Progenitor cell of endocrine pancreas (in vitro differentiated cells): Measurements from ENCODE around the gene TRIM46. TPM values are rescaled to one million over a fixed set of nuclear protein-coding genes. Genes with fewer than 3 reads are reported as not detected.
A peak's percentile ranks its signal among the peaks of the same experiment; 100 is the strongest.
"Not testable (repeated sequence)": the region's sequence is repeated elsewhere in the genome, so short reads cannot be mapped to it uniquely, and the experiment has no call there.

ENCODE experiments used
- DNase-seq: peaks from one replicate; pipeline ENCODE4 v3.0.0; 2021; ENCODE audit warnings: low spot score; ENCODE audit not compliant: unreplicated experiment
- H3K27ac Mint-ChIP-seq: 2 replicates; pipeline ENCODE4 v1.8.0; 2021; ENCODE audit warnings: mild to moderate bottlenecking, moderate library complexity, mixed read lengths
- H3K27me3 Mint-ChIP-seq: 2 replicates; pipeline ENCODE4 v1.8.0; 2021; ENCODE audit warnings: mixed read lengths
- H3K36me3 Mint-ChIP-seq: 2 replicates; pipeline ENCODE4 v1.8.0; 2022; ENCODE audit warnings: mixed read lengths; ENCODE audit not compliant: insufficient read depth
- H3K4me1 Mint-ChIP-seq: 2 replicates; pipeline ENCODE4 v1.8.0; 2021; ENCODE audit warnings: low read depth, mixed read lengths
- H3K4me3 Mint-ChIP-seq: 2 replicates; pipeline ENCODE4 v1.8.0; 2021; ENCODE audit warnings: low read depth, mild to moderate bottlenecking, moderate library complexity, mixed read lengths
- H3K9me3 Mint-ChIP-seq: 2 replicates; pipeline ENCODE4 v1.8.0; 2021; ENCODE audit warnings: low read depth, mixed read lengths
- total RNA-seq: library from RNA; stranded (reverse); gene quantifications from 2 replicates; pipeline ENCODE4 v1.2.1, GENCODE V29; 2021
- TF ChIP-seq, protein P1 (sequence below): fragments of 200-600 bp; sonication (generic); IDR thresholded peaks from one replicate; pipeline ENCODE4 v1.5.0; 2021; ENCODE audit warnings: antibody characterized with exemption, mild to moderate bottlenecking; ENCODE audit not compliant: unreplicated experiment

The TRIM46 gene
- total RNA-seq, 1 donor from 2014 or later = 25.7 TPM

DNA sequence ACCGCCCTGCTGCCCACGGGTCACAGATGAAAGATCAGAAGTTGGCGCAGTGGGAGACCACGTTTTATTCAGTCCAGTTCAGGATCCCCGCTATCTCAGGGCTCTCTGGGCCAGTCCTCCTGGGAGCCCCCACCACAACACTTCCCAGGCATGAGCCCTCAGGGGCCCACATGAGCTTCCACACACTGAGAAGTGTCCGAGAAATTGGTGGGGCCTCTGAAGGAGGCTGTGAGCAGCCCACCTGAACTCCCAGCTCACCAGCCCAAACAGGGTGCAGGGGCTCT lies 12.1 kb downstream of the TRIM46 start:
- no peaks in the 10 kb centered on the region for H3K27me3 Mint-ChIP-seq
- peak overlapping the region; percentile 93 for H3K27ac Mint-ChIP-seq
- peaks cover 15% of the 10 kb centered on the region for H3K36me3 Mint-ChIP-seq
- TF ChIP-seq, protein P1, sequence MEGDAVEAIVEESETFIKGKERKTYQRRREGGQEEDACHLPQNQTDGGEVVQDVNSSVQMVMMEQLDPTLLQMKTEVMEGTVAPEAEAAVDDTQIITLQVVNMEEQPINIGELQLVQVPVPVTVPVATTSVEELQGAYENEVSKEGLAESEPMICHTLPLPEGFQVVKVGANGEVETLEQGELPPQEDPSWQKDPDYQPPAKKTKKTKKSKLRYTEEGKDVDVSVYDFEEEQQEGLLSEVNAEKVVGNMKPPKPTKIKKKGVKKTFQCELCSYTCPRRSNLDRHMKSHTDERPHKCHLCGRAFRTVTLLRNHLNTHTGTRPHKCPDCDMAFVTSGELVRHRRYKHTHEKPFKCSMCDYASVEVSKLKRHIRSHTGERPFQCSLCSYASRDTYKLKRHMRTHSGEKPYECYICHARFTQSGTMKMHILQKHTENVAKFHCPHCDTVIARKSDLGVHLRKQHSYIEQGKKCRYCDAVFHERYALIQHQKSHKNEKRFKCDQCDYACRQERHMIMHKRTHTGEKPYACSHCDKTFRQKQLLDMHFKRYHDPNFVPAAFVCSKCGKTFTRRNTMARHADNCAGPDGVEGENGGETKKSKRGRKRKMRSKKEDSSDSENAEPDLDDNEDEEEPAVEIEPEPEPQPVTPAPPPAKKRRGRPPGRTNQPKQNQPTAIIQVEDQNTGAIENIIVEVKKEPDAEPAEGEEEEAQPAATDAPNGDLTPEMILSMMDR = no peak
- no peak overlapping the region for H3K4me3 Mint-ChIP-seq
- H3K4me1 Mint-ChIP-seq = peaks cover 32% of the 10 kb centered on the region
- no peak for DNase-seq
- H3K9me3 Mint-ChIP-seq = no peaks in the 10 kb centered on the region

DNA sequence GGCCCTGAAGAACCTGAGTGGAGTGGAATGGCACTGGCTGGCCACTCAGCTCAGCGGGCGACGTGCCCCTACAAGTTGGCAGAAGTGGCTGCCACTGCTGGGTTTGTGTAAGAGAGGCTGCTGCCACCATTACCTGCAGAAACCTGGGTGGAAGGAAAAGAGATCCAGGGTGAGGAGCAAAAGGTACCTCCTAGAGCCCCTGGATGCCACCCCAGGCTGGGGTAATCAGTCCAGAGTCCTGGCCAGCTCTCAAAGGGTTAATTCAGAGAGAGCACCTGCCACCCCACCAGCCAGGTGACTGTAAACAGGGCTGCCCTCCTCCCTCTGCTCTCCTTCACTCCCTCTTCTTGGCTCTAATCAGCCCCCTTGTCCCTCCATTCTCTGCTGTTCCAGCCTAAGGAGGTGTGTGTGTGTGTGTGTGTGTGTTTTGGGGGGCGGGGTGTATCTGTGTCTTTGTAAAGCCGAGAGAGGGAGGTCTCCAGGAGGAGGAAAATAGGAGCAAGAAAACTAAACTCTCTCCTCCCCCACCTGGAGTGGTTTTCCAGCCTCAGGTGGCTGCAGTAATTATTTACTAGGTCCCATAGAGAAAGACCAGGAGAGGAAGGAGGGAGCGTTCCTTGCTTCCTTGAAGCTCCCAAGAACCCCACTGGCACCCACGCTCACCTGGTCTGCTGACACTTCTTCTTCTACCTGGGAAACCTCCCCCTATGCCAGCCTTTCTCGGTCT lies 12.6 kb downstream of the TRIM46 start:
- TF ChIP-seq, protein P1 = no peak
- peaks cover 14% of the 10 kb centered on the region for H3K36me3 Mint-ChIP-seq
- H3K4me3 Mint-ChIP-seq = peak overlapping the region; percentile 52
- peaks cover 32% of the 10 kb centered on the region for H3K4me1 Mint-ChIP-seq
- DNase-seq = no peak
- H3K27me3 Mint-ChIP-seq = no peaks in the 10 kb centered on the region
- H3K9me3 Mint-ChIP-seq = no peaks in the 10 kb centered on the region
- H3K27ac Mint-ChIP-seq = peak overlapping the region; percentile 93

DNA sequence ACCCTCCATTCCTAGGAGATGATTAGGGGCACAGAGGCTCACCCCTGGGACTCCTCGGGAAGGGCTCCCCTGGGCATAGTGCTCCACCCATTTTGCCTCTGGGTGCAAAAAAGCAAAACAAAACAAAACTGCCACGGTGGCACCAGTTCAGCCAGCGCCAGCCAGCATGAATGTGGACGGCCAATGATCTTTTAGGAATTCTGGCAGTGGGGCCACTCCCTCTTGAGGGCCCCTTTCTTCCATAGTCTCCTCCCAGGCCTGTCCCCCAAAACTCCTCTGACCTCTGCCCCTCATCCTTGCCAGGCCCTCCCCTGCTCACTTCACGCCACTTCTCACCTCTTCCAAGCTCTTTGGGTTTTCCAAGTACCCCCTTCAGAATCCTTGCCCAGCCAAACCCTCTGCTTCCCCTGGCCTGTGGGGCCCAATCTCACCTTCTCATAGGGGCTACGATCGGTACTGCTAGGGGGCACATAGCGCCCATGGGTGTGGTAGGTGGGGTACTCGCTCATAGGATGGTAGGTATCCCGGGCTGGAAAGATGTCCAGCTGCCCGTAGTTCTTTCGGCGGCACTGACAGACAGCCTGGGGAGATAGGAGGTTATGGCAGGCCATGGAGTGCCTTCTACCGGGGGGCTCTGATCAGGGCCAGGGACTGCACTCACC lies 13.3 kb downstream of the TRIM46 start:
- peaks cover 34% of the 10 kb centered on the region for H3K4me1 Mint-ChIP-seq
- no peak overlapping the region for H3K4me3 Mint-ChIP-seq
- DNase-seq = no peak
- H3K27me3 Mint-ChIP-seq = no peaks in the 10 kb centered on the region
- TF ChIP-seq, protein P1 = no peak
- H3K36me3 Mint-ChIP-seq = peaks cover 13% of the 10 kb centered on the region
- no peaks in the 10 kb centered on the region for H3K9me3 Mint-ChIP-seq
- peak overlapping the region; percentile 93 for H3K27ac Mint-ChIP-seq

DNA sequence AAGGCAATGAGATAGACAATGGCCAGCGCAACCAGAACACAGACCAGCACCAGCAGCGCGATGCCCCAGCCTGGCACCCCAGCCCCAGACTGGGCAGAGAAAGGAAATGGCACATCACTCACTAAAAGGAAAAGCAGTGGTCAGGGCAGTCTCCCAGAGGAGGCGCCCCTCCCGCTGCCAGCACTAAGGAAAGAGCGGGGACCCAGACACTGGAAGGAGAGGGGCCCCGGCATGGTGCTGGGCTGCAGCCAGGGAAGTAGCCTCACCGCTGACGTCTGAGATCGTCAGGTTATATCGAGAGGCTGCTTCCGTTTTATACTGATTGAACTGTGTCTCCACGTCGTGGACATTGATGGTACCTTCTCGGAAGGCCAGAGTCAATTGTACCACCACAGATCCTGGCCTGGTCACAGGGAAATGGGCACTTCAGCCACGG lies 13.8 kb downstream of the TRIM46 start:
- H3K27ac Mint-ChIP-seq = peak overlapping the region; percentile 93
- peaks cover 39% of the 10 kb centered on the region for H3K4me1 Mint-ChIP-seq
- TF ChIP-seq, protein P1 = no peak
- no peak overlapping the region for H3K4me3 Mint-ChIP-seq
- peaks cover 10% of the 10 kb centered on the region for H3K36me3 Mint-ChIP-seq
- no peaks in the 10 kb centered on the region for H3K27me3 Mint-ChIP-seq
- no peaks in the 10 kb centered on the region for H3K9me3 Mint-ChIP-seq
- no peak for DNase-seq

DNA sequence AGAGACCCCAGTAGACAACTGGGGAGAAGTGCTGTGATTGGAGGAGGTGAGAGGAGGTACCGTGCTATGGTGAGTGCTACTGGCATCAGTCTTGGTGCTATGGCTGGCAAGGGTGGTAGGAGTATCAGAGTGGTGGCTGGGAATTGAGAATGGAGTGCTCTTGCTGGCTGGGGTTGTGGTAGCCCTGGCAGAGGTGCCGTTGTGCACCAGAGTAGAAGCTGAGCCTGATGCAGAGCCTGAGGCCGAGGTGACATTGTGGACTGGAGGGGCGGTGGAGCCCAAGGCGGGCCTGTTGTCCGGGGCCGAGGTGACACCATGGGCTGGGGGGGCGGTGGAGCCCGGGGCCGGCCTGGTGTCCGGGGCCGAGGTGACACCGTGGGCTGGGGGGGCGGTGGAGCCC lies 14.6 kb downstream of the TRIM46 start:
- peaks cover 41% of the 10 kb centered on the region for H3K4me1 Mint-ChIP-seq
- DNase-seq = no peak
- H3K36me3 Mint-ChIP-seq = peaks cover 8% of the 10 kb centered on the region

DNA sequence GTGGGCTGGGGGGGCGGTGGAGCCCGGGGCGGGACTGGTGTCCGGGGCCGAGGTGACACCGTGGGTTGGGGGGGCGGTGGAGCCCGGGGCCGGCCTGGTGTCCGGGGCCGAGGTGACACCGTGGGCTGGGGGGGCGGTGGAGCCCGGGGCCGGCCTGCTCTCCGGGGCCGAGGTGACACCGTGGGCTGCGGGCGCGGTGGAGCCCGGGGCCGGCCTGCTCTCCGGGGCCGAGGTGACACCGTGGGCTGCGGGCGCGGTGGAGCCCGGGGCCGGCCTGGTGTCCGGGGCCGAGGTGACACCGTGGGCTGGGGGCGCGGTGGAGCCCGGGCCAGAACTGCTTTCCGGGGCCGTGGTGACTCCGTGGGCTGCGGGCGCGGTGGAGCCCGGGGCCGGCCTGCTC lies 16.3 kb downstream of the TRIM46 start:
- H3K4me3 Mint-ChIP-seq, H3K27ac Mint-ChIP-seq, H3K27me3 Mint-ChIP-seq, DNase-seq, H3K36me3 Mint-ChIP-seq, H3K9me3 Mint-ChIP-seq: not testable (repeated sequence)
- peaks cover 48% of the 10 kb centered on the region for H3K4me1 Mint-ChIP-seq

More for the DNA sequence above, 14.6 kb downstream of the TRIM46 start:
- Mint-ChIP-seq H3K9me3 (no peaks in the 10 kb centered on the region), H3K27me3 (no peaks in the 10 kb centered on the region), H3K27ac (peak overlapping the region; percentile 90), H3K4me3 (peak overlapping the region; percentile 25)
- TF ChIP-seq, protein P1 = no peak
